ENCODE results near the gene PNPLA2. TPM values are rescaled to one million over a fixed set of nuclear protein-coding genes. Genes with fewer than 3 reads are reported as not detected.

PNPLA2 gene
- total RNA-seq, 1 donor from 2014 or later, result 321 TPM

GRCh38 chr11:836274-836673 is 17.6 kb downstream of the PNPLA2 start:
- no peak for ATAC-seq

GRCh38 chr11:836700-837099 is 18.0 kb downstream of the PNPLA2 start:
- no peak for DNase-seq (ENCODE audit: missing footprints)
- no peak for ATAC-seq
- intact Hi-C loops (cut with DNase I), result no loop called here

More at GRCh38 chr11:836274-836673, 17.6 kb downstream of the PNPLA2 start:
- DNase-seq (ENCODE audit: missing footprints), result no peak
- intact Hi-C loops (cut with DNase I), result no loop called here

- intact Hi-C loops (cut with DNase I), result no loop called here
- DNase-seq (ENCODE audit: missing footprints), result no peak
- no peak for ATAC-seq
Measured at GRCh38 chr11:837189-837989, 18.7 kb downstream of the PNPLA2 start.

- no peak for ATAC-seq
- intact Hi-C loops (cut with DNase I), result no loop called here
- DNase-seq (ENCODE audit: missing footprints), result no peak
Measured at GRCh38 chr11:837990-838307, 19.2 kb downstream of the PNPLA2 start.

- intact Hi-C loops (cut with DNase I), result no loop called here
- no peak for DNase-seq (ENCODE audit: missing footprints)
- ATAC-seq, result no peak
Measured at GRCh38 chr11:838441-839279, 19.9 kb downstream of the PNPLA2 start.

GRCh38 chr11:839280-839623 is 20.5 kb downstream of the PNPLA2 start:
- ATAC-seq (no peak), DNase-seq (ENCODE audit: missing footprints) (no peak)
- intact Hi-C loops (cut with DNase I), result no loop called here

GRCh38 chr11:839875-840617 is 21.3 kb downstream of the PNPLA2 start:
- no peak for ATAC-seq
- intact Hi-C loops (cut with DNase I), result loop anchor here (5.0 kb wide), 3 partner anchors 33 to 87 kb away; partner anchors contain the start of genes AP2A2, CHID1, PIDD1 and RPLP2

GRCh38 chr11:841981-842369 is 23.3 kb downstream of the PNPLA2 start:
- intact Hi-C loops (cut with DNase I), result loop anchor here (5.0 kb wide), 3 partner anchors 35 to 85 kb away; partner anchors contain the start of genes AP2A2, CHID1, PIDD1 and RPLP2
- ATAC-seq, result peak; percentile 0
- no peak for DNase-seq (ENCODE audit: missing footprints)

More at GRCh38 chr11:839875-840617, 21.3 kb downstream of the PNPLA2 start:
- no peak for DNase-seq (ENCODE audit: missing footprints)

GRCh38 chr11:842370-843002 is 23.8 kb downstream of the PNPLA2 start, which contains the start of the genes POLR2L and TSPAN4:
Gene POLR2L, minus strand, starts transcription at chr11:842529. Its CDS starts 21 bp downstream, at chr11:842508.
Gene TSPAN4, plus strand, starts transcription at chr11:842852. Its CDS starts 7,453 bp downstream, at chr11:850305.
- intact Hi-C loops (cut with DNase I), result loop anchor here (5.0 kb wide), 3 partner anchors 35 to 85 kb away; partner anchors contain the start of genes AP2A2, CHID1, PIDD1 and RPLP2

GRCh38 chr11:843086-843734 is 24.5 kb downstream of the PNPLA2 start:
- DNase-seq (ENCODE audit: missing footprints) (no peak), ATAC-seq (no peak)
- intact Hi-C loops (cut with DNase I), result loop anchor here (5.0 kb wide), 3 partner anchors 36 to 84 kb away; partner anchors contain the start of genes AP2A2, CHID1, PIDD1 and RPLP2

More at GRCh38 chr11:842370-843002, 23.8 kb downstream of the PNPLA2 start, which contains the start of the genes POLR2L and TSPAN4:
- peak; percentile 50 for ATAC-seq
- DNase-seq (ENCODE audit: missing footprints), result peak; percentile 96

- peak; percentile 95 for DNase-seq (ENCODE audit: missing footprints)
- intact Hi-C loops (cut with DNase I), result loop anchor here (5.0 kb wide), 3 partner anchors 37 to 83 kb away; partner anchors contain the start of genes AP2A2, CHID1, PIDD1 and RPLP2
- peak; percentile 59 for ATAC-seq
Measured at GRCh38 chr11:843818-844692, 25.3 kb downstream of the PNPLA2 start.

- intact Hi-C loops (cut with DNase I), result loop anchor here (5.0 kb wide), 3 partner anchors 38 to 82 kb away; partner anchors contain the start of genes AP2A2, CHID1, PIDD1 and RPLP2
- ATAC-seq (peak; percentile 67), DNase-seq (ENCODE audit: missing footprints) (peak; percentile 94)
Measured at GRCh38 chr11:844693-845644, 26.3 kb downstream of the PNPLA2 start.

- intact Hi-C loops (cut with DNase I), result no loop called here
- ATAC-seq (no peak), DNase-seq (ENCODE audit: missing footprints) (no peak)
Measured at GRCh38 chr11:845872-846495, 27.3 kb downstream of the PNPLA2 start.

- DNase-seq (ENCODE audit: missing footprints) (no peak), ATAC-seq (no peak)
- intact Hi-C loops (cut with DNase I), result no loop called here
Measured at GRCh38 chr11:846496-847098, 27.9 kb downstream of the PNPLA2 start.

GRCh38 chr11:847876-848275 is 29.2 kb downstream of the PNPLA2 start:
- DNase-seq (ENCODE audit: missing footprints) (no peak), ATAC-seq (no peak)
- intact Hi-C loops (cut with DNase I), result no loop called here

All from Right ventricle myocardium inferior (tissue), 1 donor.